DOHH2 (cell line): ENCODE measurements around the gene RFPL4A.
"Not testable (repeated sequence)": the region's sequence is repeated elsewhere in the genome, so short reads cannot be mapped to it uniquely, and the experiment has no call there.

Experiments used
- H3F3A ChIP-seq: fragments of 200-600 bp; sonication (generic), shearing (Covaris generic); 2 replicates; pipeline ENCODE4 v1.6.0; 2016; ENCODE audit warnings: antibody characterized with exemption, mild to moderate bottlenecking; ENCODE audit not compliant: control insufficient read depth, insufficient read depth
- H3K27ac ChIP-seq: fragments of 200-600 bp; sonication (generic); 2 replicates; pipeline ENCODE4 v1.5.1; 2014; ENCODE audit warnings: low read depth, mild to moderate bottlenecking, low read length, moderate library complexity
- H3K27me3 ChIP-seq: fragments of 200-600 bp; sonication (generic); 2 replicates; pipeline ENCODE4 v1.6.1; 2014; ENCODE audit warnings: mild to moderate bottlenecking, low read length, mixed read lengths; ENCODE audit not compliant: control insufficient read depth
- H3K36me3 ChIP-seq: fragments of 200-600 bp; sonication (generic); 2 replicates; pipeline ENCODE4 v1.6.1; 2014; ENCODE audit warnings: mild to moderate bottlenecking, low read length, moderate library complexity, mixed read lengths; ENCODE audit not compliant: control insufficient read depth
- H3K4me1 ChIP-seq: fragments of 200-600 bp; sonication (generic); 2 replicates; pipeline ENCODE4 v1.6.1; 2014; ENCODE audit warnings: mild to moderate bottlenecking, low read length, mixed read lengths; ENCODE audit not compliant: control insufficient read depth
- H3K4me2 ChIP-seq: fragments of 200-600 bp; sonication (generic); 2 replicates; pipeline ENCODE4 v1.6.0; 2014; ENCODE audit warnings: mild to moderate bottlenecking, low read length, moderate library complexity
- H3K4me3 ChIP-seq: fragments of 200-600 bp; sonication (generic); 2 replicates; pipeline ENCODE4 v1.5.1; 2014; ENCODE audit warnings: mild to moderate bottlenecking, low read length, mixed read lengths
- H3K79me2 ChIP-seq: fragments of 200-600 bp; sonication (generic); 2 replicates; pipeline ENCODE4 v1.6.1; 2014; ENCODE audit warnings: mild to moderate bottlenecking, low read length, mixed read lengths; ENCODE audit not compliant: control insufficient read depth
- H3K9me2 ChIP-seq: fragments of 200-600 bp; sonication (generic); replicated peaks from 2 replicates; pipeline ENCODE4 v1.6.1; 2014; ENCODE audit warnings: mild to moderate bottlenecking, low read length, mixed read lengths; ENCODE audit not compliant: control insufficient read depth
- H3K9me3 ChIP-seq: fragments of 200-600 bp; sonication (generic); 2 replicates; pipeline ENCODE4 v1.6.1; 2014; ENCODE audit warnings: antibody characterized with exemption, low read length, mixed read lengths; ENCODE audit not compliant: control insufficient read depth, insufficient read depth
- H4K20me1 ChIP-seq: fragments of 200-600 bp; sonication (generic); 2 replicates; pipeline ENCODE4 v1.6.0; 2014; ENCODE audit warnings: low read depth, mild to moderate bottlenecking, antibody characterized with exemption, low read length, moderate library complexity; ENCODE audit not compliant: control insufficient read depth, insufficient read depth
- EZH2phosphoT487 ChIP-seq: fragments of 200-600 bp; sonication (generic); IDR thresholded peaks from 2 replicates; pipeline ENCODE4 v1.6.1; 2017; ENCODE audit warnings: borderline replicate concordance, mild to moderate bottlenecking, antibody characterized with exemption, low read length, moderate library complexity, mixed read lengths
- TF ChIP-seq, protein P1 (sequence below): fragments of 200-600 bp; sonication (generic); IDR thresholded peaks from one replicate; pipeline ENCODE4 v1.5.1; 2014; ENCODE audit warnings: antibody characterized with exemption, mild to moderate bottlenecking, low read depth, low read length; ENCODE audit not compliant: poor library complexity, severe bottlenecking

The RFPL4A gene

DNA sequence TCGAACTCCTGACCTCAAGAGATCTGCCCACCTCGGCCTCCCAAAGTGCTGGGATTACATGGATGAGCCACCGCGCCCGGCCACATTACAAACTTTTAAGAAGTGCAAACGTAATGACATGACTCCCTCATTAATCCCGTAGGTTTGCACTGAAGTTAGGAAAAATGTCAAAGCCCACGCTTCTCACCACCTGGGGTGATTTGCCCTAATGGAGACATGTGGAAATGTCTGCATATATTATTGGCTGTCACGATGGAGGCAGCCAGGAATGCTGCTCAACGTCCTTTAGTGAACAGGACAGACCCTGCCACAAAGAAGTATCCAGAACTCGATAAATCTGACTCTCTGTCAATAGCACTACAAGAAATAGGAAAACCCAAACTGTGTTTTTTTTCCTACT lies 41.6 kb upstream of the RFPL4A start:
- Histone ChIP-seq H3K36me3 (no peaks in the 10 kb centered on the region), H3K4me3 (no peak overlapping the region), H3K79me2 (no peaks in the 10 kb centered on the region), H3K4me2 (no peak overlapping the region), H3K27me3 (no peaks in the 10 kb centered on the region), H3K27ac (no peak overlapping the region), H4K20me1 (no peaks in the 10 kb centered on the region), H3F3A (no peaks in the 10 kb centered on the region), H3K9me3 (peaks cover 4% of the 10 kb centered on the region), H3K4me1 (no peaks in the 10 kb centered on the region), H3K9me2 (no peaks in the 10 kb centered on the region)
- no peak for TF ChIP-seq EZH2phosphoT487
- TF ChIP-seq, protein P1, sequence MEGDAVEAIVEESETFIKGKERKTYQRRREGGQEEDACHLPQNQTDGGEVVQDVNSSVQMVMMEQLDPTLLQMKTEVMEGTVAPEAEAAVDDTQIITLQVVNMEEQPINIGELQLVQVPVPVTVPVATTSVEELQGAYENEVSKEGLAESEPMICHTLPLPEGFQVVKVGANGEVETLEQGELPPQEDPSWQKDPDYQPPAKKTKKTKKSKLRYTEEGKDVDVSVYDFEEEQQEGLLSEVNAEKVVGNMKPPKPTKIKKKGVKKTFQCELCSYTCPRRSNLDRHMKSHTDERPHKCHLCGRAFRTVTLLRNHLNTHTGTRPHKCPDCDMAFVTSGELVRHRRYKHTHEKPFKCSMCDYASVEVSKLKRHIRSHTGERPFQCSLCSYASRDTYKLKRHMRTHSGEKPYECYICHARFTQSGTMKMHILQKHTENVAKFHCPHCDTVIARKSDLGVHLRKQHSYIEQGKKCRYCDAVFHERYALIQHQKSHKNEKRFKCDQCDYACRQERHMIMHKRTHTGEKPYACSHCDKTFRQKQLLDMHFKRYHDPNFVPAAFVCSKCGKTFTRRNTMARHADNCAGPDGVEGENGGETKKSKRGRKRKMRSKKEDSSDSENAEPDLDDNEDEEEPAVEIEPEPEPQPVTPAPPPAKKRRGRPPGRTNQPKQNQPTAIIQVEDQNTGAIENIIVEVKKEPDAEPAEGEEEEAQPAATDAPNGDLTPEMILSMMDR, result no peak

DNA sequence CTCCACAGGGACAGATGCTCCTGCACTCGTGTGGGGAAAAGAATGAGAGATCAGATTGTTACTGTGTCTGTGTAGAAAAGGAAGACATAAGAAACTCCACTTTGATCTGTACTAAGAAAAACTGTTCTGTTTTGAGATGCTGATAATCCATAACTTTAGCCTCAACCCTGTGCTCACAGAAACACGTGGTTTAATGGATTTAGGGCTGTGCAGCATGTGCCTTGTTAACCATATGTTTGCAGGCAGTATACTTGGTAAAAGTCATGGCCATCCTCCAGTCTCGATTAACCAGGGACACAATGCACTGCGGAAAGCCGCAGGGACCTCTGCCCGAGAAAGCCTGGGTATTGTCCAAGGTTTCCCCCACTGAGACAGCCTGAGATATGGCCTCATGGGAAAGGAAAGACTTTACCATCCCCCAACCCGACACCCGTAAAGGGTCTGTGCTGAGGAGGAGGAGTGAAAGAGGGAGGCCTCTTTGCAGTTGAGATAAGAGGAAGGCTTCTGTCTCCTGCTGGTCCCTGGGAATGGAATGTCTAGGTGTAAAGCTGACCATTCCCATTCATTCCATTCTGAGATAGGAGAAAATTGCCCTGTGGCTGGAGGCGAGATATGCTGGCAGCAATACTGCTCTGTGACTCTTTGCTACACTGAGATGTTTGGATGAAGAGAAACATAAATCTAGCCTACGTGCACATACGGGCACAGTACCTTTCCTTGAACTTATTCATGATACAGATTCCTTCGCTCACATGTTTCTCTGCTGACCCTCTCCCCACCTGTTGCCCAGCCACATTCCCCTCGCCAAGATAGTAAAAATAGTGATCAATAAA lies 40.8 kb upstream of the RFPL4A start:
- H3K4me3 ChIP-seq, H3K4me1 ChIP-seq, H3K36me3 ChIP-seq, H3K4me2 ChIP-seq, H3K27ac ChIP-seq, H3K27me3 ChIP-seq, H3K79me2 ChIP-seq, H3K9me3 ChIP-seq, H3F3A ChIP-seq, H3K9me2 ChIP-seq, H4K20me1 ChIP-seq: not testable (repeated sequence)

DNA sequence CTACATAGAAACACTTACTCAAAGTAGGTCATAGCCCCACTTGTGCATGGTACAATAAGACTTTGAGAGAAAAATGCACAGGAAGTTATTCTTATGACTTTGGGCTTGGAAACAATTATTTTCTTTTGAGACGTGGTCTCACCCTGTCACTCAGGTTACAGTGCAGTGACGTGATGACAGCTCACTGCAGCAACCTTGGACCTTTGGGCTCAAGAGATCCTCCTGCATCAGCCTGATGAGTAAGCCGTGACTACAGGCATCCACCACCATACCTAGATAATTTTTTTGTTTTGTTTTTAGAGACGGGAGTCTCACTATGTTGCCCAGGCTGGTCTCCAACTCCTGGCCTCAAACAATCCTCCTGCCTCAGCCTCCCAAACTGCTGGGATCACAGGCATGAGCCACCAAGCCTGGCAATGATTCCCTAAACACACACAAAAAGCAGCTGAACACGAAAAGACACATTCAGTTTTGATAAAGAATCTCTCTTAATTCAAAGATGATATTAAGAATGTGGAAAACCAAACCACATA lies 38.6 kb upstream of the RFPL4A start:
- H3F3A ChIP-seq, result no peaks in the 10 kb centered on the region
- no peak overlapping the region for H3K27ac ChIP-seq
- H3K4me2 ChIP-seq, result no peak overlapping the region
- H3K79me2 ChIP-seq, result no peaks in the 10 kb centered on the region
- H3K4me3 ChIP-seq, result no peak overlapping the region
- H3K27me3 ChIP-seq, result no peaks in the 10 kb centered on the region
- no peaks in the 10 kb centered on the region for H3K36me3 ChIP-seq
- TF ChIP-seq EZH2phosphoT487, result no peak
- TF ChIP-seq, protein P1, result no peak
- H3K4me1 ChIP-seq, result no peaks in the 10 kb centered on the region
- no peaks in the 10 kb centered on the region for H4K20me1 ChIP-seq
- H3K9me2 ChIP-seq, result no peaks in the 10 kb centered on the region
- peaks cover 7% of the 10 kb centered on the region for H3K9me3 ChIP-seq

DNA sequence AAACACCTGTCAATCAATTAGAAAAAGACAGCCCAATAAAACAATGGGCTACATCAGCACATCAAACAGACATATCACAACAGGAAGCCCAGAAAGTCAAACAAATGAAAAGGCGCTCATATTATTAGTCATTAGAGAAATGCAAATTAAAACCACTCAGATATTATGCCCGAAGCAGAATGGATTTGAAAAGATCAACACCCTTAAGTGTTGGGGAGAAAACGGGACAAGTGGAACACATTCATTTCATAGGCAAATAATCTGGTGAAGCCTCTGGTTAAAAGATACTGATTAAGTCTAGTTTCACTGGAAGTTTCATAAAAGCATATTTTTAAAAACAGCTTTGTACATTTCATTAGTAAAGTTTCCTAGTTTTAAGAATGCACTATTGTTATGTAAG lies 38.1 kb upstream of the RFPL4A start:
- Histone ChIP-seq H4K20me1 (no peaks in the 10 kb centered on the region), H3K4me1 (no peaks in the 10 kb centered on the region), H3K4me3 (no peak overlapping the region), H3F3A (no peaks in the 10 kb centered on the region), H3K9me3 (peaks cover 7% of the 10 kb centered on the region), H3K27me3 (no peaks in the 10 kb centered on the region), H3K27ac (no peak overlapping the region), H3K79me2 (no peaks in the 10 kb centered on the region), H3K4me2 (no peak overlapping the region), H3K9me2 (no peaks in the 10 kb centered on the region), H3K36me3 (no peaks in the 10 kb centered on the region)
- TF ChIP-seq EZH2phosphoT487, result no peak
- TF ChIP-seq, protein P1, result no peak
